Suprapubic skin (tissue), 4 donors: Measurements from ENCODE around the gene GMDS. TPM values are rescaled to one million over a fixed set of nuclear protein-coding genes. Genes with fewer than 3 reads are reported as not detected.

Experiments used
- DNase-seq, 2 donors: peaks; one replicate each; pipeline ENCODE4 v3.0.0-alpha.2; 2019; ENCODE audit warnings: low spot score in 2 of 2
- H3K27ac ChIP-seq: fragments of 200-600 bp; sonication (generic); one replicate; pipeline ENCODE4 v1.5.1; 2019
- H3K27me3 ChIP-seq: fragments of 200-600 bp; sonication (generic); one replicate; pipeline ENCODE4 v1.5.1; 2019
- H3K36me3 ChIP-seq: fragments of 200-600 bp; sonication (generic); one replicate; pipeline ENCODE4 v1.5.1; 2019
- H3K4me1 ChIP-seq: fragments of 200-600 bp; sonication (generic); one replicate; pipeline ENCODE4 v1.5.1; 2019
- H3K4me3 ChIP-seq: fragments of 200-600 bp; sonication (generic); one replicate; pipeline ENCODE4 v1.5.1; 2019; ENCODE audit warnings: mild to moderate bottlenecking
- H3K9me3 ChIP-seq: fragments of 200-600 bp; sonication (generic); one replicate; pipeline ENCODE4 v1.5.1; 2019
- EP300 ChIP-seq: sonication (generic); formaldehyde crosslinking; IDR thresholded peaks from one replicate; pipeline ENCODE4 v1.6.1; 2017; ENCODE audit warnings: antibody characterized with exemption
- POLR2A ChIP-seq, 2 donors: fragments of 450-650 bp; IDR thresholded peaks; one replicate each; pipeline ENCODE4 v1.6.1; 2017; ENCODE audit warnings: antibody characterized with exemption in 2 of 2, mild to moderate bottlenecking in 2 of 2, moderate library complexity in 2 of 2
- POLR2AphosphoS5 ChIP-seq, 3 donors: sonication (generic); formaldehyde crosslinking; IDR thresholded peaks; one replicate each; pipeline ENCODE4 v1.6.1; 2017; ENCODE audit warnings: antibody characterized with exemption in 3 of 3
- WGBS: methylation state at CpG from one replicate; pipeline ENCODE4 v1.1.5; 2018; 5-methylcytosine and 5-hydroxymethylcytosine counted together
- total RNA-seq, 4 donors: library from RNA; depleted of rRNA; stranded (reverse); fragments of >200 nt; gene quantifications; one replicate each; pipeline ENCODE4 v1.1.0, GENCODE V29; 2016
- TF ChIP-seq, protein P1 (sequence below), 2 donors: fragments of 200-600 bp in 1 of 2; fragments of 450-650 bp in 1 of 2; sonication (generic) in 1 of 2; IDR thresholded peaks; one replicate each; pipeline ENCODE4 v1.5.1; 2016 to 2019; ENCODE audit warnings: antibody characterized with exemption in 2 of 2, mild to moderate bottlenecking in 1 of 2, moderate library complexity in 1 of 2

The GMDS gene
- total RNA-seq, 4 donors from 2014 or later = 11.7 to 19.3 (median 13.2) TPM

DNA sequence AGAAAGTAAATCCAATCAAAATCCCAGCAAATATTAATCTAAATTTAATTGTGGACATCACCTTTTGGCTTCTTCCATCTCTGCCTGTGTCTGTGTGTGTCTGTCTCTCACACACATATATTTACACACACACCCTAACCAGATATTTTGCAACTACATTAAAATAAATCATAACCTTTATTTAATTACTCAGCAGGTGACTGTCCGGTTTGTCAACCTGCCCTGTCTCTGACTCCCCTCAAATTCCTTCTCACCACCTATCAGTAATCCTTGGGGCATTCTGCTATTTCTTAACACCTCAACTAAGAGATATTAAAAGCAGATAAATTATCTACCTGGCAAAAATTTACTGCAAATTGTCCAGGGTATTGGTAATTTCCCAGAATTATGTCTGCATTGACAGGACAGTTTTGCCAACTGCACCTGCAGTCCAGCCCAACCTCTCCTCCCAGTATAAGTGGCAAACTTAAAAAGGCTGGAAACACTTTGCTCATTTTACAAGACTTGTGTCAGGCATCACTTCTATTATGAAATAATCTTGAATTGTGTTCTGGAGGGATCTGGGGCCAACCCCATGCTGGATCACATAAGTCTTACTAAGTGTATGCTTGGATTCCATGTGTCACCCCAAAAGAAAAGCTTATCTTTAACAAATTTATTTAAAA lies 216.1 kb downstream of the GMDS start:
- no peak for DNase-seq
- H3K4me1 ChIP-seq = peaks cover 10% of the 10 kb centered on the region
- no peaks in the 10 kb centered on the region for H3K36me3 ChIP-seq
- no peak overlapping the region for H3K27ac ChIP-seq
- no peaks in the 10 kb centered on the region for H3K9me3 ChIP-seq
- 81% methylated on average over 1 of the region's 1 CpG for WGBS
- TF ChIP-seq EP300 (no peak), POLR2A (IDR thresholded peaks at IDR 0.05) (no peak), POLR2AphosphoS5 (IDR thresholded peaks at IDR 0.05) (no peak)
- TF ChIP-seq, protein P1, sequence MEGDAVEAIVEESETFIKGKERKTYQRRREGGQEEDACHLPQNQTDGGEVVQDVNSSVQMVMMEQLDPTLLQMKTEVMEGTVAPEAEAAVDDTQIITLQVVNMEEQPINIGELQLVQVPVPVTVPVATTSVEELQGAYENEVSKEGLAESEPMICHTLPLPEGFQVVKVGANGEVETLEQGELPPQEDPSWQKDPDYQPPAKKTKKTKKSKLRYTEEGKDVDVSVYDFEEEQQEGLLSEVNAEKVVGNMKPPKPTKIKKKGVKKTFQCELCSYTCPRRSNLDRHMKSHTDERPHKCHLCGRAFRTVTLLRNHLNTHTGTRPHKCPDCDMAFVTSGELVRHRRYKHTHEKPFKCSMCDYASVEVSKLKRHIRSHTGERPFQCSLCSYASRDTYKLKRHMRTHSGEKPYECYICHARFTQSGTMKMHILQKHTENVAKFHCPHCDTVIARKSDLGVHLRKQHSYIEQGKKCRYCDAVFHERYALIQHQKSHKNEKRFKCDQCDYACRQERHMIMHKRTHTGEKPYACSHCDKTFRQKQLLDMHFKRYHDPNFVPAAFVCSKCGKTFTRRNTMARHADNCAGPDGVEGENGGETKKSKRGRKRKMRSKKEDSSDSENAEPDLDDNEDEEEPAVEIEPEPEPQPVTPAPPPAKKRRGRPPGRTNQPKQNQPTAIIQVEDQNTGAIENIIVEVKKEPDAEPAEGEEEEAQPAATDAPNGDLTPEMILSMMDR (IDR thresholded peaks at IDR 0.05) = no peak
- no peak overlapping the region for H3K4me3 ChIP-seq
- H3K27me3 ChIP-seq = no peaks in the 10 kb centered on the region

DNA sequence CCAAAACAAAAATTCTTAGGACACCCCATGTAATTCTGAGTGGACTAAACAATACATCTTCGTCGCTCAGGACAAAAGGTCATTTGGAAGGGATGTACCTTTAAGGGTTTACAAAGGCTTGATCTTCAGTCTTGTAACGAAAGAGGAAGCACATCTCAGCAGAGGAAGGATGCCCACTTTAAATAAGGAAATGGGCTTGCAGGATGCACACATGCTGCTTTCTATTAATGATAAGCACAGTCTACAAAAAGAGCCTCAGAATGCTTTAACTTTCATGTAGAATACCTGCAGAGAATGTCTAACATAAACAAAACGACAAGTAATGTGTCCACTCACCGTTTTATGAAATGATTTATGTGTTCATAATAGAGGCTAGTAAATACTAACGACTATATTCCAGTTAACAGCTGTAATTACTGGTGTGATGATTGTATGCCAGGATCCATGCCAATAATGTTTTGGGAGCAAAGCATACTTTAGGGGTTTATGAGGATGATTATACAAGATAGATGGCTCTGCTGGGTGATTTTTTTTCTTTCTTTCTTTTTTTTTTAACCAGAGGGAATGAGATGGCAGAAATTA lies 216.9 kb downstream of the GMDS start:
- Histone ChIP-seq H3K27ac (no peak overlapping the region), H3K4me1 (peaks cover 10% of the 10 kb centered on the region), H3K9me3 (no peaks in the 10 kb centered on the region), H3K27me3 (no peaks in the 10 kb centered on the region), H3K36me3 (no peaks in the 10 kb centered on the region), H3K4me3 (no peak overlapping the region)
- no peak for DNase-seq
- TF ChIP-seq, protein P1 (IDR thresholded peaks at IDR 0.05) = no peak
- TF ChIP-seq POLR2AphosphoS5 (IDR thresholded peaks at IDR 0.05) = no peak
- no peak for TF ChIP-seq EP300
- no peak for TF ChIP-seq POLR2A (IDR thresholded peaks at IDR 0.05)
- 41% methylated on average over 6 of the region's 6 CpGs for WGBS

DNA sequence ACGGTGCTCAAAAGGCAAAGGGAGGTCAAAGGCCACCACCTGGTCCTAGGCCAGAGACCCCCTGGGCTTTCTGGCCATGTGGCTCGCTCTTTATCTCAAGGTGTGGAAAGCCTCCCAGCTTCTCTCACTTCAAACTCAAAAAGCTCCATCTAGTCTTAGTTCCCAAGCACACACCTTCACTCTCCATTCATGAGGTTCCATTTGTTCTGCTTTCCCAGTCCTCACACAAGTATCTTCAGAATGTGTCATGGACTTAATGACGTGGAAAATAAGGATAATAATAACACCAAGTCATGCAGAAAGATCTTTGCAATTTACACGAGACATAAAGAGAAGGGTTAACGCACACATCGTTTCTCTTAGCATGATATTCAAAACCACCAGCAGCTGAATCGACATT lies 219.3 kb downstream of the GMDS start:
- no peak for TF ChIP-seq POLR2A (IDR thresholded peaks at IDR 0.05)
- TF ChIP-seq POLR2AphosphoS5 (IDR thresholded peaks at IDR 0.05) = no peak
- TF ChIP-seq, protein P1 (IDR thresholded peaks at IDR 0.05) = no peak
- TF ChIP-seq EP300 = no peak
- Histone ChIP-seq H3K36me3 (no peaks in the 10 kb centered on the region), H3K27ac (no peak overlapping the region), H3K4me1 (peaks cover 21% of the 10 kb centered on the region), H3K4me3 (no peak overlapping the region), H3K27me3 (no peaks in the 10 kb centered on the region), H3K9me3 (no peaks in the 10 kb centered on the region)
- DNase-seq = no peak
- WGBS = 93% methylated on average over 7 of the region's 7 CpGs

DNA sequence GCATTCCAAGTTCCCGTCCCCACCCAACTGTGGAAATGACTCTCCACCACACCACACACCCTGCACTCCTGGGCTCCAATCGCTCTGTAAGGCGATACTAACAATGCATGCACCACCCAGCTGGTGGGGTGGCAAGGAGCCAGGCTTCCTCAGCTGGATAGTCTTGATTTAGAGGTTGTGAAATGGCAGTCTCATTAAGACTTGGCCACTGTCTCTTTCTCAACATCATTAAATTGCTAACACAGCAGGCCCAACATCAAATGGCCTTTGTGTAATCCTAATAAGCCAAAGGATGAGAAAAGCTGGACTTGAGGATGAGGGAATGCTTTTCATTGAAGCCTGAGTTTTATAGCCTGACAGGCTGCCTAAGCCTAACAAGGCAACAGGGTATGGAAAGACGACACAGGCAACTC lies 223.7 kb downstream of the GMDS start:
- peak in 2 of 3 donors; percentile 46 to 69 for TF ChIP-seq POLR2AphosphoS5 (IDR thresholded peaks at IDR 0.05)
- no peak for TF ChIP-seq POLR2A (IDR thresholded peaks at IDR 0.05)
- TF ChIP-seq EP300 = no peak
- TF ChIP-seq, protein P1 (IDR thresholded peaks at IDR 0.05) = no peak
- no peaks in the 10 kb centered on the region for H3K27me3 ChIP-seq
- WGBS = 35% methylated on average over 4 of the region's 4 CpGs
- peak overlapping the region; percentile 52 for H3K27ac ChIP-seq
- DNase-seq = peak; percentile 76 to 80
- H3K9me3 ChIP-seq = no peaks in the 10 kb centered on the region
- H3K4me3 ChIP-seq = no peak overlapping the region
- peaks cover 17% of the 10 kb centered on the region for H3K4me1 ChIP-seq
- no peaks in the 10 kb centered on the region for H3K36me3 ChIP-seq

DNA sequence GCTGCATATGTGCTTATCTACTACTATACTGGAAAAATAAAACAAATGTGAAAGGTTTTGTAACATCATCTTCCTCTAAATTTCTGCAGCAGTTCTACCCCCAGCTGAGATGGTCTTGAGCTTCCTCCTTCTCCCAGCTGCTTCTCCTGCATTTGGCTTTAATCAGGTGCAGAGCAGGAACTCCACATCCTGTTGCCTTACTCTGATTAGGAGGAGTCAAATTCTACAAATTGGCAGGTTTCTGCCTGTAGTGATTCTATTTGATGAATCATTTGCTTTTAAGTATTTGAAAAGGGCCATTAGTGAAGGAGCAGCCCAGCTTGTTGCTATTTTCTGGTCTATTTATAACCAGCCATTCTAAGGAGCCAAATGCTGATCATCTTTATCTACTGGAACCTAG lies 224.5 kb downstream of the GMDS start:
- Histone ChIP-seq H3K27me3 (no peaks in the 10 kb centered on the region), H3K4me3 (no peak overlapping the region), H3K9me3 (no peaks in the 10 kb centered on the region), H3K27ac (peak overlapping the region; percentile 52), H3K36me3 (no peaks in the 10 kb centered on the region), H3K4me1 (peaks cover 17% of the 10 kb centered on the region)
- TF ChIP-seq, protein P1 (IDR thresholded peaks at IDR 0.05) = no peak
- TF ChIP-seq POLR2A (IDR thresholded peaks at IDR 0.05) = no peak
- TF ChIP-seq POLR2AphosphoS5 (IDR thresholded peaks at IDR 0.05) = no peak
- TF ChIP-seq EP300 = no peak
- DNase-seq = no peak
